GOT3 (cell line): ENCODE results near the gene IFT74.
"Not testable (repeated sequence)": the region's sequence is repeated elsewhere in the genome, so short reads cannot be mapped to it uniquely, and the experiment has no call there.

Source experiments
- DNase-seq: peaks from one replicate; lab custom pipeline; 2025; ENCODE audit warnings: mixed read lengths; lab: John Stamatoyannopoulos, UW

IFT74 gene

DNA sequence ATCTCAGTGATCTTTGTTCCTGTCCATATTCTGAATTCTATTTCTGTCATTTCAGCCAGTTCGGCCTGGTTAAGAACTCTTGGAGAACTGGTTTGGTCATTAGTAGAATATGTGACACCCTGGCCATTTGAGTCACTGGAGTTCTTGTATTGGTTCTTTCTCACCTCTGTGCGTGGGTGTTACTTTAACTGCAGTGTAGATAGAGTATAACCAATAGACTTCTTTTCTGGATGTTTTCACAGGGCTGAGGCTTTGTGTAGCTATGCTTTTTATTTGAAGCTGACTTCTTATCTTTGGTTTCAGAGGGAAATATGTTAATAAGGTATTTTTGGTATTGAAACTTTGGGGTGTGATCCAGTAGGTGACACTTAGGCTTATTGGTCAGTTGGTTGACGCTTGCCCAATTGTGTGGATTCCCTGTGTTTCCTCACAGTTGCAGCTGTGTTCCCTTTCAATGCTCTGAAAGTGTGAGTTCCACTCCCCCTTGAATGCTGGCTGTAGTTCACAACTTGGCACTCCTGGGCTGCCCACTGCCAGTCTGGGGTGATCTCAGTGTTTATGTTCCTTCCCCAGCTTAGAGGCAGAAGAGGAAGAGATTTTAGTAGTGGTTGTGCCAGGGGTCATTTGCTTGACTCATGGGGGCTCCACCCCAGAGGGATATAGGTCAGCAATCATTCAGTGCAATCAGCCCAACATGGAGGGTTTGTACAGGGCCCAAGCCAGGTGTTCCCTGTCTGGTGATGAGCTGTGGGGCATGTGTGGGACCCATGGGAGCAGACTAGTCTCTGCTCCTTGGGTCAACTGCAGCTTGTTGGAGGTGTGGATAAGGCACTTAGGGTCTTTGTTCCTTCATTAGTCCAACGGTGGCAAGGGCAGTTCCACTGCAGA lies 117.9 kb downstream of the IFT74 start:
- DNase-seq: no peak

GRCh38 chr9:27078685-27079084 lies 122.5 kb downstream of the IFT74 start:
- no peak for DNase-seq

GRCh38 chr9:27085456-27085855 lies 129.2 kb downstream of the IFT74 start:
- no peak for DNase-seq

DNA sequence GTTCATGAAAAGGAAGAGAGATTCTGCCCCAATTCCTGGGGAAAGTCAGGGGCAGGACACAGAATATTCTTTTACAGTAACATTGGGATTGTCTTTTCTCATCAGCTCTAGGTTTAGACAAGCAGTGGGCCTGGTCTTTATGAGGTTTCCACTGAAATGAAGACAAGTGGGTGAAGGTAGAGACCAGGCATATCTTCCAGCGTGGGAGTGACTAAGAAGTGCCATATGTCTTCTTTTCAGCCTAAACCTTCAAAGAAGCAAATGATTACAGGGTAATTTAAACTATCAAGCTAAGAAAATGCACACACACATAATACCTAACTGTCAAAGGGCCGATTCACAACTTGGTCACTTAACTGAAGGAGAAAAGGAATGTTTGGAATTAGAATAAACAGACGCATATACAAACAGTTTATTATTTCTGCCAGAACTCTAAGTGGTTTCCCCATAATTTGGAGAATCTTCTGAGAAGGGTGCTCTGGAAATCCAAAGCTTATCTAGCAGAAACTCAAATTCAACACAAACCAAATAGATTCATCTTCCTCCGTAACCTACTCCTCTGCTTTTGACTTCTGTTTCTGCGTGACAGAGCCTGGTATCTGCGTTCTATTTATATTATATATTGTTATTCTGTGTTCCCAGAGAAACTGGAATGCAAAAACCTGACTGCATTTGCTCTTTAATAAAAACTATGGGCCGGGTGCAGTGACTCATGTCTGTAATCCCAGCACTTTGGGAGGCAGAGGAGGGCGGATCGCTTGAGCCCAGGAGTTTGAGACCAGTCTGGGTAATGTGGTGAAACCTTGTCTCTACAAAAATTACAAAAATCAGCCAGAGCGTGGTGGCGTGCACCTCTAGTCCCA lies 130.8 kb downstream of the IFT74 start:
- DNase-seq: no peak

- no peak for DNase-seq
Observed at GRCh38 chr9:27088981-27089380, 132.8 kb downstream of the IFT74 start.

DNA sequence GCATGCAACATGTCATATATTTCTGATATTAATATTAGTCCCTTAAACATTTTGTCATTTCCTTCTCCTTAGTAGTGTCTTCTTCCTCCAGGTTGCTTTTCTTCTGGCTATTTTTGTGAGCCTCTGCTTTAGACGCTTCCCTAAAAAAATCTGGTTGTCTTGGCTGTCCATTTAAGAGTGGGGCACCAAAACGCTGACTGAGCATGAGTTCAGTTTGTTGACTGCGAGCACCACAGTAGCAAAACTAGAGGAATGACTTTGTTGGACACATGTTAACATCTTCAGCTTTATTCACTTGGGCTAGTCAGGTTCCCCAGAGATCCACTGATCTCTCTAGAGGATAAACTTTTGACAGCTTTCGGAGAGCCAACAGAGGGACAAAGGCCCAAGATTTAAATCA lies 133.5 kb downstream of the IFT74 start:
- DNase-seq: no peak

DNA sequence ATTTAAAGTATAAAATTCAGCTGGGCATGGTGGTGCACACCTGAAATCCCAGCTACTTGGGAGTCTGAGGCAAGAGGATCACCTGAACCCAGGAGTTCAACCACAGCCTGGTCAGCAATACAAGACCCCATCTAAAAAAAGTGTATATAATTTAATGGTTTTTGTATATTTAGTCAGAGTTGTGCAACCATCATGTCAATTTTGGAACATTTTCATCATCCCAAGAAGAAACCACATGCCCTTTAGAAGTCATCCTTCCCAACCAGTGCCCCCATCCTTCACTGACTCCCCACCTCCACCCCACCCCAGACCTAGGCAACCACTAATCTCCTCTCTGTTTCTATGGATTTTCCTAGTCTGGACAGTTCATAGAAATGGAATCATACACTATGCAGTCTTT lies 134.0 kb downstream of the IFT74 start:
- DNase-seq: no peak

DNA sequence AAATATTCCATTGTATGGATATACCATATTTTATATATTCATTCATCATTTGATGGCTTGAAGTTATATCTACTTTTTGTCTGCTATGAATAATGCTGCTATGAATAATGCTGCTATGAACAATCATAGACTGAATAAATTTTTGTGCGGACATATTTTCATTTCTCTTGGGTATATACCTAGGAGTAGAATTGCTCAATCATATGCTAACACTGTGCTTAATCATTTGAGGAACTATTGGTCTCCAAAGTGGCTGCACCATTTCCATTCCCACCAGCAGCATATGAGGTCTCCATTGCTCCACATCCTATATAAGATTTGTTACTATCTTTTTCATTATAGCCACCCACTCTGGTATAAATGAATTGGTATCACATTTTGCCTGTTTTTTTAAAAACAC lies 134.5 kb downstream of the IFT74 start:
- DNase-seq: no peak

DNA sequence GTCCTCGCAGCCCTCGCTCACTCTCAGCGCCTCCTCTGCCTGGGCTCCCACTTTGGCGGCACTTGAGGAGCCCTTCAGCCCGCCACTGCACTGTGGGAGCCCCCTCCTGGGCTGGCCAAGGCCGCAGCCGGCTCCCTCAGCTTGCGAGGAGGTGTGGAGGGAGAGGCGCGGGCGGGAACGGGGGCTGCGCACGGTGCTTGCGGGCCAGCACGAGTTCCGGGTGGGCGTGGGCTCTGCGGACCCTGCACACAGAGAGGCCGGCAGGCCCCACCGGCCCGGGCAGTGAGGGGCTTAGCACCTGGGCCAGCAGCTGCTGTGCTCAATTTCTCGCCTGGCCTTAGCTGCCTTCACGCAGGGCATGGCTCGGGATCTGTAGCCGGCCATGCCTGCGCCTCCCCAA lies 136.3 kb downstream of the IFT74 start:
- not testable (repeated sequence) for DNase-seq

- DNase-seq: not testable (repeated sequence)
Observed at GRCh38 chr9:27093384-27094067, 137.3 kb downstream of the IFT74 start.

DNA sequence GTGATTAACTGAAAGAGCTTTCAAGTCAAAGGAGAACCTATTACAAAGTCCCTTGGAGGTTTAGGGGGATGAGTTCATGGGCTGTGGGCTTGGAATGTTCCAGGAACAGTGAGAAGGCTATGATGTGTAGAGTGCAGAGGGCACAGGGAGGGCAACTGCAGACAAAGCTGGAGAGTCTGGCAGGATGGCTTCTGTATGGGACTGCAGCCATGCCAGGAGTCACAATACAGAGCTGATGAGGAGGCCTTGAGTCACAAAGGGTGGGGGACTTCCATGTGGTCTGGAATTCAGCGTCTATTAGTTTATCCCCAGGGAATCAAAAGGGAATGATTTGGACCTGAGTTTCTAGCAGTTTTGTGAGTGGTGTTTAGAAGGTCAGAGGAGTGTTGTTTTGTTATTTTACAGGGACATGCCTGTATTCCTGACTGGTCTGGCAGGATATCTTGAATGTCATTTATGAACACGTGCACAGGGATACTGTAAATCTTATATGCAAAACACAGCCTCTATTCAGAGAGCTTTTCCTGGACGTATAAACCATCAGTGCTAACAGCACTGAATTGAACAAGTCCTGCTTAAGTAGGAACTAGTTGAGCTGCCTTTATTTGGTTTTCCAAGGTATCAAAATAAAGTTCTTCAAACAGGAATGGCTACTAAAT lies 138.6 kb downstream of the IFT74 start:
- no peak for DNase-seq

DNA sequence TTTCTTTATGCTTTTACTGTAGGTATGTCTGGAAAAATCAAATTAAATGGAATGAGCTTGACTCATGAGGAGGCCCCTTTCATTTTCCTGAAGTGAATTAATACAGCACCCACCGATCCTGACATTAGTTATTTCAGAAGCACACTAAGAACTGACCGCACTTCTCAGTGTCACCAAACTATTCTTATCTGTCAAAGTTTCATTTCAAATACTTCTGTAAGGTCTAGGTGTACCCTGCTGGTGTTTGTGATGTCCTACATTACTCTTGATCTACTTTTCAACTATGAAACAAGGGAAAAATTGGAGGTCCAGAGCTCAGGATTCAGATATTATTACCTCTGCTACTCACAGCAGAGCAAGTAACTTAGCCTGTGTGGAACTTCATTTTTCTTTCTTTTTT lies 151.0 kb downstream of the IFT74 start:
- DNase-seq: no peak

GRCh38 chr9:27108981-27109541 lies 152.8 kb downstream of the IFT74 start, which contains the start of gene TEK:
Gene TEK, plus strand, starts transcription at chr9:27109225. Its CDS starts 366 bp downstream, at chr9:27109591.
- DNase-seq: no peak

DNA sequence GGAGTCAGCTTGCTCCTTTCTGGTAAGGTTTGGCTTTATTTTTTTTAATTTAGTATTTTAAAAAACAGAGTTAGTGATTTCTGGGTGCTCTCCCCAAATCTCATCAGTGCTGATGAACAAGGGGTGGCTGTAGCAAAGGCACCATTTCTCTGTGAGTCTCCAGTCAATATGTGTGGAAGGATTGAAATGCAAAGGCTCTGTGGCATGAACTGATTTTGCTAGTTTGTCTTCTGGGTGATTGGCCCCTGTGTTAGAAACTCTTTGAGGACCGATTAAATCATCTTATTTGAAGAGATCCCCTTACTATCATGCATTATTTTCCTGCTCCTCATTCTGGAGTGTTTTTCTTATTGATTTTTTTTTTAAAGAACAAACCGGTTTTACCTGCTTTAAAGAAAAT lies 153.4 kb downstream of the IFT74 start:
- no peak for DNase-seq

DNA sequence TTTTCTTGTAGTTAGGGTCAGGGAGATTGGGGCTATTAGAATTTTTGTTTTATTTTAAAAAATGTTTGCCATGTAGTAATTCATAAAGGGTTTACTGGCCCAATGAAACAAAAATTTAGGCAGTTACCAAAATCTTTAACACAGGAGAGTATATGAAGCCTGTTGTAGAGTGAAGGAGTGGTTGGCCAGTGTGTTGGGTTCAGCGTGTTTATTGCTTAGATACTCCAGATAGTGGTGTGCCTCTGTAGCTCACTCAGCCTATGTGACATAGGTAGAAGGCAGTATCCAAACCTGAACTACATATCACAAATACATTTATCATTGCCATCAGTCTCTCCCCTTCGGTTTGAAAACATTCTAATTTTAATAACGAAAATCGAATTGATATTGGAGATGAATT lies 154.0 kb downstream of the IFT74 start:
- no peak for DNase-seq

DNA sequence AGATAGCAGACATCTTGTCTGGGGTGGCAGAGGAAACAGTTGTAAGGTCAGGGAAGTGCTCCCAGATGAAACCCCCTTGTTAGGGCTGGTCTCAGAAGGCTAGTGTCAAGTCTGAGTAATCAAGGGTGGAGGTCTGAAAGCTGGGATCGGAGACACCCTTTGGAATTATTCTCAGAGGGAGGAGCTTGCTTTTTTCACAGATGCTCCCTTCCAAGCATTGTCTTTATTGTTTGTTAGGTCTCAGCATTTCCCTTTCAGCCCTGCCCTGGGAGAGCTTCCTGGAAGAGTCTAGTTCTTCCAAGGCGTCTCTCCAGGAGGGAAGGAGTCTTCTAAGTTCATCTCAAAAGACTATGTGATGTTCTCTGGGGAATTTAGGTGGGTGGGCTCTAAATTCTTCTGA lies 156.0 kb downstream of the IFT74 start:
- no peak for DNase-seq
